ENCODE data around the gene NDUFB8. TPM values are rescaled to one million over a fixed set of nuclear protein-coding genes. Genes with fewer than 3 reads are reported as not detected.
"Not testable (repeated sequence)": the region's sequence is repeated elsewhere in the genome, so short reads cannot be mapped to it uniquely, and the experiment has no call there.

The NDUFB8 gene
- 100 to 1,000 TPM; 161 to 216 (median 195) TPM for polyA plus RNA-seq (ENCODE audit: insufficient read length in 4 of 4)

- DNase-seq (ENCODE audit: low read depth in 4 of 4, low spot score in 2 of 4) = peak; percentile 75 to 92 (median 80)
Measured at GRCh38 chr10:100529475-100530298, at the start of gene NDUFB8. Gene NDUFB8, minus strand, starts transcription at chr10:100529871. Its CDS starts 20 bp downstream, at chr10:100529851.

- DNase-seq (ENCODE audit: low read depth in 4 of 4, low spot score in 2 of 4) = no peak
Measured at GRCh38 chr10:100576282-100576635, 46.6 kb upstream of the NDUFB8 start.

GRCh38 chr10:100575585-100576281 is 46.1 kb upstream of the NDUFB8 start:
- no peak for DNase-seq (ENCODE audit: low read depth in 4 of 4, low spot score in 2 of 4)

GRCh38 chr10:100575146-100575545 is 45.5 kb upstream of the NDUFB8 start:
- not testable (repeated sequence) for DNase-seq (ENCODE audit: low read depth in 4 of 4, low spot score in 2 of 4)

GRCh38 chr10:100571084-100571856 is 41.6 kb upstream of the NDUFB8 start:
- DNase-seq (ENCODE audit: low read depth in 4 of 4, low spot score in 2 of 4) = no peak

GRCh38 chr10:100570506-100570905 is 40.8 kb upstream of the NDUFB8 start:
- no peak for DNase-seq (ENCODE audit: low read depth in 4 of 4, low spot score in 2 of 4)

GRCh38 chr10:100569687-100570481 is 40.2 kb upstream of the NDUFB8 start:
- peak in 3 of 4 donors; percentile 64 to 76 (median 66) for DNase-seq (ENCODE audit: low read depth in 4 of 4, low spot score in 2 of 4)

- DNase-seq (ENCODE audit: low read depth in 4 of 4, low spot score in 2 of 4) = no peak
Measured at GRCh38 chr10:100568912-100569311, 39.2 kb upstream of the NDUFB8 start.

- no peak for DNase-seq (ENCODE audit: low read depth in 4 of 4, low spot score in 2 of 4)
Measured at GRCh38 chr10:100567826-100568225, 38.2 kb upstream of the NDUFB8 start.

- DNase-seq (ENCODE audit: low read depth in 4 of 4, low spot score in 2 of 4) = no peak
Measured at GRCh38 chr10:100567249-100567648, 37.6 kb upstream of the NDUFB8 start.

GRCh38 chr10:100566561-100566960 is 36.9 kb upstream of the NDUFB8 start:
- no peak for DNase-seq (ENCODE audit: low read depth in 4 of 4, low spot score in 2 of 4)

- DNase-seq (ENCODE audit: low read depth in 4 of 4, low spot score in 2 of 4) = no peak
Measured at GRCh38 chr10:100565206-100565985, 35.7 kb upstream of the NDUFB8 start.

- DNase-seq (ENCODE audit: low read depth in 4 of 4, low spot score in 2 of 4) = peak in 2 of 4 donors; percentile 71 to 78
Measured at GRCh38 chr10:100562008-100562672, 32.5 kb upstream of the NDUFB8 start.

- DNase-seq (ENCODE audit: low read depth in 4 of 4, low spot score in 2 of 4) = no peak
Measured at GRCh38 chr10:100561005-100561404, 31.3 kb upstream of the NDUFB8 start.

- no peak for DNase-seq (ENCODE audit: low read depth in 4 of 4, low spot score in 2 of 4)
Measured at GRCh38 chr10:100560248-100560647, 30.6 kb upstream of the NDUFB8 start.

GRCh38 chr10:100554902-100555301 is 25.2 kb upstream of the NDUFB8 start:
- DNase-seq (ENCODE audit: low read depth in 4 of 4, low spot score in 2 of 4) = no peak

- DNase-seq (ENCODE audit: low read depth in 4 of 4, low spot score in 2 of 4) = no peak
Measured at GRCh38 chr10:100553929-100554328, 24.3 kb upstream of the NDUFB8 start.

GRCh38 chr10:100551738-100552137 is 22.1 kb upstream of the NDUFB8 start:
- no peak for DNase-seq (ENCODE audit: low read depth in 4 of 4, low spot score in 2 of 4)

- no peak for DNase-seq (ENCODE audit: low read depth in 4 of 4, low spot score in 2 of 4)
Measured at GRCh38 chr10:100551196-100551595, 21.5 kb upstream of the NDUFB8 start.

Data from left renal cortex interstitium (tissue), 4 donors.